GM19438 (cell line): ENCODE data around the gene EGFL6.
A peak's percentile ranks its signal among the peaks of the same experiment; 100 is the strongest.
"Not testable (repeated sequence)": the region's sequence is repeated elsewhere in the genome, so short reads cannot be mapped to it uniquely, and the experiment has no call there.

Experiments used
- ATAC-seq: cut with Tn5 transposase; IDR thresholded peaks from one replicate; pipeline ENCODE4 v1.9.1; 2021; ENCODE audit warnings: low read depth; ENCODE audit not compliant: unreplicated experiment

The EGFL6 gene

GRCh38 chrX:13651150-13651549 is 81.7 kb downstream of the EGFL6 start:
- ATAC-seq = no peak

GRCh38 chrX:13652287-13652793 is 82.9 kb downstream of the EGFL6 start:
- ATAC-seq = no peak

GRCh38 chrX:13652850-13653693 is 83.7 kb downstream of the EGFL6 start, which contains the start of gene TCEANC:
Gene TCEANC (plus strand): TSS chrX:13653141. CDS start chrX:13662509, 9,368 bp downstream.
- peak; percentile 96 for ATAC-seq

GRCh38 chrX:13654116-13654515 is 84.7 kb downstream of the EGFL6 start:
- ATAC-seq = no peak

GRCh38 chrX:13655674-13656073 is 86.3 kb downstream of the EGFL6 start:
- no peak for ATAC-seq

GRCh38 chrX:13658602-13659001 is 89.2 kb downstream of the EGFL6 start:
- ATAC-seq = no peak

- no peak for ATAC-seq
These were observed 89.7 kb downstream of the EGFL6 start for GRCh38 chrX:13659063-13659462.

GRCh38 chrX:13661735-13662288 is 92.4 kb downstream of the EGFL6 start:
- no peak for ATAC-seq

- no peak for ATAC-seq
These were observed 93.0 kb downstream of the EGFL6 start for GRCh38 chrX:13662355-13662791.

GRCh38 chrX:13664020-13664419 is 94.6 kb downstream of the EGFL6 start:
- no peak for ATAC-seq

- no peak for ATAC-seq
These were observed 97.4 kb downstream of the EGFL6 start for GRCh38 chrX:13666836-13667235.

GRCh38 chrX:13667919-13668318 is 98.5 kb downstream of the EGFL6 start:
- no peak for ATAC-seq

GRCh38 chrX:13669246-13669737 is 99.9 kb downstream of the EGFL6 start:
- peak; percentile 79 for ATAC-seq

- ATAC-seq = not testable (repeated sequence)
These were observed 100.4 kb downstream of the EGFL6 start for GRCh38 chrX:13669755-13670154.

GRCh38 chrX:13670197-13670596 is 100.8 kb downstream of the EGFL6 start:
- ATAC-seq = no peak

- ATAC-seq = no peak
These were observed 103.6 kb downstream of the EGFL6 start for GRCh38 chrX:13673016-13673415.

- ATAC-seq = no peak
These were observed 107.5 kb downstream of the EGFL6 start for GRCh38 chrX:13676885-13677284.

- not testable (repeated sequence) for ATAC-seq
These were observed 110.3 kb downstream of the EGFL6 start for GRCh38 chrX:13679700-13680099.

GRCh38 chrX:13681595-13681994 is 112.2 kb downstream of the EGFL6 start:
- ATAC-seq = no peak
